HG03520 (cell line): ENCODE measurements around the gene DPF3.
"Not testable (repeated sequence)": the region's sequence is repeated elsewhere in the genome, so short reads cannot be mapped to it uniquely, and the experiment has no call there.

Source experiments
- ATAC-seq: cut with Tn5 transposase; IDR thresholded peaks from one replicate; pipeline ENCODE4 v1.9.1; 2021; ENCODE audit warnings: mild to moderate bottlenecking, moderate library complexity; ENCODE audit not compliant: unreplicated experiment

Gene DPF3

GRCh38 chr14:72881543-72881942 is 12.4 kb downstream of the DPF3 start:
- no peak for ATAC-seq

- ATAC-seq = no peak
These were observed 13.1 kb downstream of the DPF3 start for GRCh38 chr14:72880820-72881219.

- no peak for ATAC-seq
These were observed 13.7 kb downstream of the DPF3 start for GRCh38 chr14:72880164-72880563.

GRCh38 chr14:72879431-72879830 is 14.5 kb downstream of the DPF3 start:
- ATAC-seq = no peak

- ATAC-seq = no peak
These were observed 15.2 kb downstream of the DPF3 start for GRCh38 chr14:72878746-72879145.

GRCh38 chr14:72876710-72877063 is 17.2 kb downstream of the DPF3 start:
- no peak for ATAC-seq

- no peak for ATAC-seq
These were observed 17.7 kb downstream of the DPF3 start for GRCh38 chr14:72876005-72876709.

- ATAC-seq = not testable (repeated sequence)
These were observed 23.0 kb downstream of the DPF3 start for GRCh38 chr14:72870878-72871277.

GRCh38 chr14:72869407-72870329 is 24.2 kb downstream of the DPF3 start:
- ATAC-seq = no peak

- no peak for ATAC-seq
These were observed 25.4 kb downstream of the DPF3 start for GRCh38 chr14:72868500-72868899.

GRCh38 chr14:72864712-72865365 is 29.1 kb downstream of the DPF3 start:
- no peak for ATAC-seq

GRCh38 chr14:72863216-72864006 is 30.5 kb downstream of the DPF3 start:
- no peak for ATAC-seq

GRCh38 chr14:72856530-72857266 is 37.2 kb downstream of the DPF3 start:
- no peak for ATAC-seq

GRCh38 chr14:72855913-72856312 is 38.0 kb downstream of the DPF3 start:
- no peak for ATAC-seq

- ATAC-seq = no peak
These were observed 41.7 kb downstream of the DPF3 start for GRCh38 chr14:72852194-72852593.

GRCh38 chr14:72851635-72852034 is 42.3 kb downstream of the DPF3 start:
- ATAC-seq = no peak

- no peak for ATAC-seq
These were observed 43.5 kb downstream of the DPF3 start for GRCh38 chr14:72850360-72850759.

- ATAC-seq = no peak
These were observed 44.7 kb downstream of the DPF3 start for GRCh38 chr14:72849222-72849621.

GRCh38 chr14:72847721-72848120 is 46.2 kb downstream of the DPF3 start:
- no peak for ATAC-seq

GRCh38 chr14:72845683-72846082 is 48.2 kb downstream of the DPF3 start:
- no peak for ATAC-seq
